K562 (cell line): Measurements from ENCODE around the gene MAPT.

Source experiments
- ARHGAP35 ChIP-seq: fragments of 450-650 bp; IDR thresholded peaks from 2 replicates; pipeline ENCODE4 v1.6.1; 2018; ENCODE audit not compliant: partially characterized antibody
- CBX2 ChIP-seq: fragments of 200-600 bp; sonication (generic); IDR thresholded peaks from one replicate; pipeline ENCODE4 v1.6.1; 2012; ENCODE audit warnings: mild to moderate bottlenecking, low read length, inconsistent platforms; ENCODE audit not compliant: insufficient read depth, poor library complexity, severe bottlenecking
- CTCF ChIP-seq, 3 experiments: IDR thresholded peaks in 2 of 3; conservative IDR thresholded peaks in 1 of 3; 2 replicates each; pipeline ENCODE4 v1.5.1; 2011 to 2012; ENCODE audit warnings: low read length in 3 of 3, mild to moderate bottlenecking in 3 of 3, control low read depth in 2 of 3, improper control_type of control experiment in 1 of 3, inconsistent platforms in 1 of 3, low read depth in 1 of 3, mixed read lengths in 1 of 3, moderate library complexity in 1 of 3; ENCODE audit not compliant: insufficient read depth in 2 of 3
- ELF4 ChIP-seq: fragments of 450-650 bp; formaldehyde crosslinking; IDR thresholded peaks from 2 replicates; pipeline ENCODE4 v1.4.0; 2022; ENCODE audit warnings: missing genetic modification characterization
- EP300 ChIP-seq: IDR thresholded peaks from 2 replicates; pipeline ENCODE4 v1.6.1; 2012; ENCODE audit warnings: low read length, improper control_type of control experiment
- EZH2 ChIP-seq: IDR thresholded peaks from 2 replicates; pipeline ENCODE4 v1.6.1; 2012; ENCODE audit warnings: low read depth, mild to moderate bottlenecking, inconsistent platforms, low read length, borderline replicate concordance
- GABPA ChIP-seq: fragments of 200-800 bp; sonication (Bioruptor generic); conservative IDR thresholded peaks from 2 replicates; pipeline ENCODE4 v1.6.1; 2016; ENCODE audit warnings: low read depth, missing genetic modification characterization, missing compliant biosample characterization
- HMGXB4 ChIP-seq: sonication (generic); formaldehyde crosslinking; IDR thresholded peaks from 2 replicates; pipeline ENCODE4 v1.8.1; 2023; ENCODE audit warnings: mild to moderate bottlenecking, missing genetic modification reagents
- POLR2A ChIP-seq: fragments of 450-650 bp; conservative IDR thresholded peaks from 2 replicates; pipeline ENCODE4 v1.6.1; 2016
- REST ChIP-seq, 2 experiments: fragments of 450-650 bp; formaldehyde crosslinking in 1 of 2; IDR thresholded peaks; 2 replicates each; pipeline versions ENCODE4 v1.4.0 to v1.6.1; 2014 to 2020; ENCODE audit warnings: mild to moderate bottlenecking in 2 of 2, borderline replicate concordance in 1 of 2, low read depth in 1 of 2
- USF2 ChIP-seq: sonication (generic); formaldehyde crosslinking; IDR thresholded peaks from 2 replicates; pipeline ENCODE4 v1.5.0; 2020; ENCODE audit warnings: missing genetic modification reagents
- ZBED1 ChIP-seq: IDR thresholded peaks from 2 replicates; pipeline ENCODE4 v1.6.1; 2014
- ZNF384 ChIP-seq: IDR thresholded peaks from 2 replicates; pipeline ENCODE4 v1.6.1; 2012; ENCODE audit warnings: low read depth, low read length, improper control_type of control experiment

GRCh38 chr17:45917081-45917480 lies 22.7 kb downstream of the MAPT start:
- TF ChIP-seq CBX2 (no peak), ELF4 (CRISPR knock-in tag) (no peak), CTCF (IDR thresholded peaks at IDR 0.05 in 2 of 3, conservative IDR thresholded peaks at IDR 0.05 in 1 of 3; ENCODE audit: insufficient read depth in 2 of 3, low read depth in 1 of 3, low read length in 3 of 3) (no peak), REST (IDR thresholded peaks at IDR 0.05; ENCODE audit: borderline replicate concordance) (no peak), REST (CRISPR knock-in tag; IDR thresholded peaks at IDR 0.05; ENCODE audit: low read depth) (no peak), USF2 (CRISPR knock-in tag) (no peak), ZNF384 (no peak), POLR2A (no peak), ZBED1 (no peak), ARHGAP35 (no peak), GABPA (no peak), EP300 (no peak), EZH2 (no peak), HMGXB4 (CRISPR knock-in tag) (no peak)
